SK-N-MC (cell line): ENCODE measurements around the gene MOSMO.

Source experiments
- EZH2 ChIP-seq: fragments of 200-600 bp; sonication (generic); IDR thresholded peaks from one replicate; pipeline ENCODE4 v1.6.1; 2017; ENCODE audit warnings: antibody characterized with exemption
- FOXP2 ChIP-seq: optimal IDR thresholded peaks from 2 replicates; pipeline ENCODE3; 2011; ENCODE audit warnings: mild to moderate bottlenecking, moderate library complexity; ENCODE audit not compliant: insufficient read depth; ENCODE audit errors: extremely low read length, control extremely low read depth

DNA sequence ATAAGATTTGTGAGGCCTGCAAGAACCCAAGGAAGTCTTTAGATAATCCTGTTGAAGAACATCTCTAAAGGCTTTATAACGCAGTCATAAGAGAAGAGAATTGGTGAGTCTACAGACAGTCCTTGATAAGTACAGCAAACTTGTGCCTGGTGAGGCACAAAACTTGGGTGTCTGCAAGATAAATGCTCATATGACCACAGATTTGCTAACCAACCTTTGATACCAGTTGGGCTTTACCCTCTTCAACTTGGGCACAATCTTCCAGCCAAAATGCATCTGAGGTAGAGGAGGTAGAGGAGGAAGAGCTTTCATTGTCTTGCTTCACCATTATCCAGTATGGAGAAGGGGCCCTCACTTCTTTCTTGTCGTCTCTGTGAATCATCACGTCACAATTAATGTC is 23.8 kb upstream of the MOSMO start:
- TF ChIP-seq EZH2 (no peak), FOXP2 (no peak)
